Measurements from ENCODE around the gene PSD2.

The PSD2 gene

DNA sequence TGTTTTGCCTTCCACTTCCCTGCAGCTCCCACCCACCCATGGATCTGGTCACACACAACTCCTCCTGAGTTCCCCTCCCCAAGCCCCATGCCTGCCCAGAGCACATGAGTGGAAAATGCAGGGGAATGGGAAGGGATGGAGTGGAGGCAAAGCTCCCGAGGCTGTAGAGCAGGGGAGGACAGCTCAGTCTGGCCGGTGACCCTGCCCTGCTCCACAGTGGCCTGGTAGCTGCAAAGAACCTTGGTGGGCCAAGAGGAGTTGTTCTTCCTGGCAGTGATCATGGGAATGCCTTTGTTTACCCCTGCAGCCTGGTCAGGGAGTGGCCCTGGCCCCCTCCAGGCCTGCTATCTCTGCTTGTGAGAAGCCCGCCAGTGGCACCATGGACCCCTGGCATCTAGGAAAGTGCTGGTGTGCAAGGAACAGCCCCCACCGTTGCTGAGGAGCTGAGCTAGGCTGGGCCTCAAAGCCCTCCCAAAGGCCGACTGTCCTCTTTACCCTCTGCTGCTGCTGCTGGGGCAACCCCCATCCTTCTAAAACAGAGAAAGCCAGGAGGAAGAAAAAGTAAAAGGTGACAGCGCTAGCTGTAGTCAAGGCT is 60.4 kb downstream of the PSD2 start:
- no peak for TF ChIP-seq POLR2AphosphoS5 (IDR thresholded peaks at IDR 0.05; ENCODE audit: borderline replicate concordance, low read depth, low read length)
- no peak for TF ChIP-seq FOXP2 (optimal IDR thresholded peaks at IDR 0.05; ENCODE audit: control extremely low read depth, extremely low read length, insufficient read depth)
- TF ChIP-seq EZH2 (IDR thresholded peaks at IDR 0.05): no peak
- H3K27ac ChIP-seq: no peak overlapping the region
- no peaks in the 10 kb centered on the region for H3K36me3 ChIP-seq (ENCODE audit: insufficient read depth, low read length)
- H3K9ac ChIP-seq (ENCODE audit: insufficient read length): no peak overlapping the region
- H3K4me3 ChIP-seq: no peak overlapping the region
- DNase-seq (ENCODE audit: low read depth, low spot score): no peak
- no peaks in the 10 kb centered on the region for H3K9me3 ChIP-seq (ENCODE audit: low read depth, low read length)

DNA sequence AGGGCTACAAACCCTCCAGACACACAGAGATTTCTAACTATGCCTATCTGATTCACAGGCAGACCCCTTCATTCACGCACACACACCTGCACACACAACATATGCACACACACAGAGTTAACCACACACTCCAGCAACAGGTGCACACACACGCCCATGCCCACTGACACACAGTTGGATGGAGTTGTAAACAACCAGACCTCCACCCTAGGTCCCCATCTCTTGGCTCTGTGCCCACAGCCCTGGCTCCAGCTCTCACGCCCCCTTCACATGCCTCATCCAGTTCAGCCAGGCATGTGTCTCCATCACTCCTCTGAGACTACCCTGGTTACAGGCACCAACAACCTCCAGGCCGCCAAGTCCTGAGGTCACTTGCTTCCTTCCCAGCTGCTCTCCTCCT is 61.1 kb downstream of the PSD2 start:
- TF ChIP-seq EZH2 (IDR thresholded peaks at IDR 0.05) (no peak), FOXP2 (optimal IDR thresholded peaks at IDR 0.05; ENCODE audit: control extremely low read depth, extremely low read length, insufficient read depth) (no peak), POLR2AphosphoS5 (IDR thresholded peaks at IDR 0.05; ENCODE audit: borderline replicate concordance, low read depth, low read length) (no peak)
- Histone ChIP-seq H3K36me3 (ENCODE audit: insufficient read depth, low read length) (no peaks in the 10 kb centered on the region), H3K4me3 (no peak overlapping the region), H3K9ac (ENCODE audit: insufficient read length) (no peak overlapping the region), H3K27ac (no peak overlapping the region), H3K9me3 (ENCODE audit: low read depth, low read length) (no peaks in the 10 kb centered on the region)
- DNase-seq (ENCODE audit: low read depth, low spot score): no peak

DNA sequence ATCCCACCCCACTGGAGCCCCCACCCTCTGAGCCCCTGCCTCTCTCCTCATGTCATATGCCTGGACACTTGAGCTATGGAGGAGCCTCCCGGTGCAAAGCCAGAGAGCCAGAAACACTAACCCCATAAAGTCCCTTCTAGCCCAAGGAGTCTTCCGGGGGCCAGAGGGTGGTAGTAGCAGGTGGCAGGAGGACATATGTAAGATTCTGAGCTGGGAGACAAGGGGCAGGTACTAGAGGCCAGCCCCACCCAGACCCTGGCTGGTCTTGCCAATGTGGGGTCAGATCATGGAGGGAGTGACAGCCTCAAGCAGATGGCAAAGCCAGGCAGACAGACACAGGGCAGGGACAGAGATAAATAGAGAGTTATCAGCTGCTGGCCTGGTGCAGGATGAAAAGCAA is 63.4 kb downstream of the PSD2 start:
- Histone ChIP-seq H3K27ac (no peak overlapping the region), H3K9me3 (ENCODE audit: low read depth, low read length) (no peaks in the 10 kb centered on the region), H3K9ac (ENCODE audit: insufficient read length) (no peak overlapping the region), H3K36me3 (ENCODE audit: insufficient read depth, low read length) (no peaks in the 10 kb centered on the region), H3K4me3 (no peak overlapping the region)
- no peak for DNase-seq (ENCODE audit: low read depth, low spot score)
- TF ChIP-seq FOXP2 (optimal IDR thresholded peaks at IDR 0.05; ENCODE audit: control extremely low read depth, extremely low read length, insufficient read depth) (no peak), POLR2AphosphoS5 (IDR thresholded peaks at IDR 0.05; ENCODE audit: borderline replicate concordance, low read depth, low read length) (no peak), EZH2 (IDR thresholded peaks at IDR 0.05) (no peak)

DNA sequence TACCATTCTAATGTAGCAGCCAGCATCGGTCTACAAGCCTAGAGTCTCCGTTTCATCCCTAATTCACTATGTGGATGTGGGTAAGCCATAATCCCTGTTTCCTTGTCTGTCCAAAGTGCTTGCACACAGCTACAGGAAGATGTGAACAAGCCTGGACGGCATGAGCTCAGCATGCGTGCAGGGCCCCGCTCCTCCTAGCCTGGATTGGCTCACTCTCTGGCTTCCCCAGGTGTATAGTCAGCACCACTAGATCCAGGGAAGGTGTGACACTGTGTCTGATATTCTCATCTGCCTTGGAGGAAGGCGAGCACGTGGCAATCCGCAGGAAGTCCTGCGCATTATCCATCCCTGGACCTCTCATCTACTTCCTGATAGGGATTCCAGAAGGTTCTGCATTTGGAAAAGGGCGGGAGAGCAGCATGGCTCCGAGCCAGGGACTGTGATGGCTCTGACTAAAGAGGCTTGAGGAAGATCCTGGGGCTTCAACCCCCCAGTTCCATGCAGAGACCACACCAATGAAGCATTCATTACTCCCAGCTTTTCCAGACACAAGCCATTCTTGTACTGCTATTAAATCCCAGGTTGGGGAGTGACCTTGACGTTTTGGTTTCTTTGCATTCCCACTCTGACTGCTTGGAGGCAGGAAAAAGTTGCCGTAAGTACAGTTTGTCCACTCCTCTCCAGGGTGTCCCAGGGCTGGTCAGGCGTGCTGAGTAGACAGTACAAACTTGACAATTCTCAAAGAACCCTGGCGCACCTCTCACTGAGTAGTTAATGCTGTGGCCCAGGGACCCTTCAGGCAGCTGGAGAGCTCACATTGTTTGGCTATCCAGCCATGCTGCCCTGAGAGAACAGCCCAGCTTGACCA is 65.6 kb downstream of the PSD2 start:
- H3K27ac ChIP-seq: no peak overlapping the region
- TF ChIP-seq FOXP2 (optimal IDR thresholded peaks at IDR 0.05; ENCODE audit: control extremely low read depth, extremely low read length, insufficient read depth) (no peak), POLR2AphosphoS5 (IDR thresholded peaks at IDR 0.05; ENCODE audit: borderline replicate concordance, low read depth, low read length) (no peak), EZH2 (IDR thresholded peaks at IDR 0.05) (no peak)
- no peak overlapping the region for H3K9ac ChIP-seq (ENCODE audit: insufficient read length)
- DNase-seq (ENCODE audit: low read depth, low spot score): no peak
- H3K4me3 ChIP-seq: no peak overlapping the region
- H3K36me3 ChIP-seq (ENCODE audit: insufficient read depth, low read length): no peaks in the 10 kb centered on the region
- H3K9me3 ChIP-seq (ENCODE audit: low read depth, low read length): no peaks in the 10 kb centered on the region

GRCh38 chr5:139861889-139862207 is 66.2 kb downstream of the PSD2 start:
- no peak for TF ChIP-seq POLR2AphosphoS5 (IDR thresholded peaks at IDR 0.05; ENCODE audit: borderline replicate concordance, low read depth, low read length)
- no peak for TF ChIP-seq EZH2 (IDR thresholded peaks at IDR 0.05)
- no peak for TF ChIP-seq FOXP2 (optimal IDR thresholded peaks at IDR 0.05; ENCODE audit: control extremely low read depth, extremely low read length, insufficient read depth)
- H3K9me3 ChIP-seq (ENCODE audit: low read depth, low read length): no peaks in the 10 kb centered on the region
- no peaks in the 10 kb centered on the region for H3K36me3 ChIP-seq (ENCODE audit: insufficient read depth, low read length)
- H3K9ac ChIP-seq (ENCODE audit: insufficient read length): no peak overlapping the region
- DNase-seq (ENCODE audit: low read depth, low spot score): no peak
- H3K4me3 ChIP-seq: no peak overlapping the region
- H3K27ac ChIP-seq: no peak overlapping the region

- no peak overlapping the region for H3K4me3 ChIP-seq
- H3K9ac ChIP-seq (ENCODE audit: insufficient read length): no peak overlapping the region
- no peaks in the 10 kb centered on the region for H3K36me3 ChIP-seq (ENCODE audit: insufficient read depth, low read length)
- H3K9me3 ChIP-seq (ENCODE audit: low read depth, low read length): no peaks in the 10 kb centered on the region
- DNase-seq (ENCODE audit: low read depth, low spot score): no peak
- H3K27ac ChIP-seq: no peak overlapping the region
- no peak for TF ChIP-seq FOXP2 (optimal IDR thresholded peaks at IDR 0.05; ENCODE audit: control extremely low read depth, extremely low read length, insufficient read depth)
Observed at GRCh38 chr5:139862313-139862712, 66.7 kb downstream of the PSD2 start.

DNA sequence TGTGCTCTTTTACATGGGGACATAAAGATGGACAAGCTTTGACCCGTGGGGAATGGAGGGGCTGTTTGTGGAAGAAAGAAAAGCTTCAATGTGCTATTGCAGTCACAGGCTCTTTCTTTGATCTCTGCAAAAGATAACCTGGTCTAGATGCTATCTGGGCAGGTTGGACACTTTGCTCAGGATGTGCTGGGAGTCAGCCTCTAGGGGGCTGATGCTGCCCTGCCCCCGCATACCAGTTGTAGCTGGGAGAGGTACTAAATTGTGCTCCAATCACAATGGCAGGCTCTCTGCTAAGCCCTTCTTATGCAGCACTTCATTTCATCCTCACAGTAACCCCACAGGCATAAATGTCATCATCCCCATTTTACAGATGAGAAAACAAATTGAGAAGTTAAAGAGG is 67.2 kb downstream of the PSD2 start:
- no peaks in the 10 kb centered on the region for H3K36me3 ChIP-seq (ENCODE audit: insufficient read depth, low read length)
- no peak overlapping the region for H3K27ac ChIP-seq
- H3K9ac ChIP-seq (ENCODE audit: insufficient read length): no peak overlapping the region
- TF ChIP-seq FOXP2 (optimal IDR thresholded peaks at IDR 0.05; ENCODE audit: control extremely low read depth, extremely low read length, insufficient read depth): no peak
- no peak for TF ChIP-seq POLR2AphosphoS5 (IDR thresholded peaks at IDR 0.05; ENCODE audit: borderline replicate concordance, low read depth, low read length)
- no peak for TF ChIP-seq EZH2 (IDR thresholded peaks at IDR 0.05)
- H3K9me3 ChIP-seq (ENCODE audit: low read depth, low read length): no peaks in the 10 kb centered on the region
- no peak overlapping the region for H3K4me3 ChIP-seq
- DNase-seq (ENCODE audit: low read depth, low spot score): no peak

DNA sequence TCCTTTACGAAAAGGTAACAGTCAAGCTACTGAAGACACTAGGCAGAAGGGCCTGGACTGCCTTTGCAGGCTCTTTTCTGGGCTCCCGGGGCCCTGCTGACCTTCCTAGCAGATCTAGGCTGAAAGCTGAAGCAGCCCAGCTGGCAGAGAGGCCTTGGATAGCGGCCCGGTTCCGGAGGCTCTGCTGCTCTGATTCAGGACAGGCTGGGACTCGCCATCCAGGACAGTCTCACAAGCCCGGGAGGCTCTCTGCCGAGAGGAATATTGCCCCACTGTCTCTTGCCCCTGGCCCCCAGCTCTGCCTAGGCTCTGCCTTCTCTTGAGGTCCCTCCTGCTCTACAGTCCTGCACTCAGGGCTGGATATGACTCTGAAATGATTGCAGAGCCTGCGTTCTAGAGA is 67.8 kb downstream of the PSD2 start:
- no peak overlapping the region for H3K4me3 ChIP-seq

More for the DNA sequence above, 67.8 kb downstream of the PSD2 start:
- Histone ChIP-seq H3K36me3 (ENCODE audit: insufficient read depth, low read length) (no peaks in the 10 kb centered on the region), H3K27ac (no peak overlapping the region), H3K9ac (ENCODE audit: insufficient read length) (no peak overlapping the region), H3K9me3 (ENCODE audit: low read depth, low read length) (no peaks in the 10 kb centered on the region)
- no peak for DNase-seq (ENCODE audit: low read depth, low spot score)
- no peak for TF ChIP-seq FOXP2 (optimal IDR thresholded peaks at IDR 0.05; ENCODE audit: control extremely low read depth, extremely low read length, insufficient read depth)

Data from SK-N-MC (cell line).